GM20000 (cell line): ENCODE measurements around the gene BAK1.
A peak's percentile ranks its signal among the peaks of the same experiment; 100 is the strongest.

Experiments
- DNase-seq: peaks from one replicate; pipeline ENCODE4 v3.0.0; 2012; ENCODE audit warnings: low spot score
- CTCF ChIP-seq: IDR thresholded peaks from 2 replicates; pipeline ENCODE4 v1.5.1; 2012; ENCODE audit warnings: mild to moderate bottlenecking, control low read depth; ENCODE audit errors: extremely low read depth, missing control alignments

BAK1 gene

GRCh38 chr6:33613795-33614168 is 33.7 kb upstream of the BAK1 start:
- no peak for TF ChIP-seq CTCF
- no peak for DNase-seq

GRCh38 chr6:33613146-33613794 is 33.2 kb upstream of the BAK1 start:
- TF ChIP-seq CTCF, result no peak

DNA sequence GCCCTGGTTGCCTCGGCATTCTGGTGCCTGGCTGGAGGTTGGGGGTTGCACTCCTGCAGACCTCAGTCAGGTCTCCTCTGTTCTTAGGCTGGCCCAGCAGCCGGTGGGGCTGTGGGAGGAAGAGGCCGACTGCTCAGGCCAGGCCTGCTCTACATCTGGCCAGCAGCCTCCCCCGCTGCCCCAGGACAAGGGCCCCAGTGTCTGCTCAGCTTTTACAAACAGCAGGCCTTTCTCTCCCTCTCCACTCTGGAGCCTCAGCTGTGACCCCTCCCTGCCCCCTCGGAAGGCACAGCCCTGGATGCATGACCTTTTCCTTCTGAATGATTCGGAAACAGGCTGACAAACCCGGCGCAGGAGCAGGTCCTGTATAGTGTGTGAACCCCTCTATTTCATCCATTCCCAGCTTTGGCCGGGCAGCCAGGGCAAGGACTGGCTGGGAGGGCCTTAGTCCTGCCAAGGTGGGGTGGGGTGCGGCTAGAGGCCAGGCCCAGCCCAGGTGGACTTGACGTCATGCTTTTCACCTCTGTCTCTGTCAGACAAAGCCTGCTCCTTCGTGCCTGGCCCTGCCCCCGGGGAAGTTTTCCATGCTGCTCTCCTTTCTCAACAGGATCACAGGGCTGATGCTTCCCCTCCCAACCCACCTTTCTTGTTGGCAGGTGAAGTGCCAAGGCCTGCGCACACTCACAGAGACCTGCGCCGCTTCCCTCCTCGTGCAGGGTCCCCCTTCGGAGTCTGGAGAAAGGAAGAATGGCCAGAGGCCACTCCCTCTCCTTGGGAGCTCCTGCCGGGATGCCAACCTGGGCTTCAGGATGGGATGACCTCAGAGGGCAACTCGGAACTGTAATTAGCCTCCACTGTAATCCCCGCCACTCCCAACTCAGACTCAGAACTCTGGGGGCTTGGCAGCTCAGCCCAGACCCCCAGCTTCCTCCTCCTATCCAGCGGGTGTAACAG is 31.0 kb upstream of the BAK1 start:
- TF ChIP-seq CTCF, result no peak
- DNase-seq, result no peak

More at GRCh38 chr6:33613146-33613794, 33.2 kb upstream of the BAK1 start:
- DNase-seq, result no peak

- DNase-seq, result no peak
- no peak for TF ChIP-seq CTCF
These were observed 30.0 kb upstream of the BAK1 start for GRCh38 chr6:33610067-33610466.

DNA sequence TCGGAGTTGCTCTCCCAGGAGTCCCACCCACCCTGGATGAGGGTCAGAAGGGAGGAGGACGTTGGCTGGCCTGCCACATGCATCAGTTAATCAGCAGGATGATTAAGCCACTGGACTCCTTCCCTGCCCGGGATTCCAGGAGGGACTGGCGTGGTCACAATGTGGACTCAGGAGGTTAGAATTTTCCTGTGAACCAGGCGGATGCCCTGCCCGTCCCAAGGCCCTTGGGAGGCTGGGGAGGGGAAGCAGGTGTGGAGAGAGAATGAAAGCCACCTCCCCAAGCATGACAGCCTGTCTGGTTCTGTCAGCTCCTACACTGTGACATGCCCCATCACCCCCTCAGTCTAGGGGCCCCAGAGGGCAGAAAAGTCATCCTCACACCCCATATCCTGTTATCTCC is 29.5 kb upstream of the BAK1 start:
- no peak for DNase-seq
- TF ChIP-seq CTCF, result no peak

DNA sequence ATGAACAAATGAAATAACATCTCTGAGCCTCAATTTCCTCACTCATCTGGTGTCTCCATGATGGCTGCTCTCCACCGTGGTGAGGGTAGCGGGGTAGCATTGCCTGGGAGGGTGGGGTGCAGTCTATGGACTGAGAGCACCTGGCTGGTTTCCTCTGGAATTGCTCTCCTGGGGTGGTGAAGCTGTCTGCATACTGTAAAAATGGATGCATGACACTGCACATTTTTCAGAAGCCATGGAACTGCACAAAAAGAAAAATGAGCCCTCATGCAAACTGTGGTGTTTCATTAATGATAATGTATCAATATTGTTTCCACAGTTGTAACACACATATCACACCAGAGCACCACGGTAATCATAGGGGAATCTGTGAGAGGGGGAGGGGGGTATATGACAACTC is 28.9 kb upstream of the BAK1 start:
- TF ChIP-seq CTCF, result no peak
- no peak for DNase-seq

- peak; percentile 68 for DNase-seq
- peak; percentile 64 for TF ChIP-seq CTCF
These were observed 27.7 kb upstream of the BAK1 start for GRCh38 chr6:33607784-33608161.
